ENCODE data around the gene PAX6.

GRCh38 chr11:31845331-31845730 lies 34.2 kb upstream of the PAX6 start:
- no peak for TF ChIP-seq POLR2A (IDR thresholded peaks at IDR 0.05)
- no peak for TF ChIP-seq CTCF (IDR thresholded peaks at IDR 0.05)
- no peak for TF ChIP-seq EP300 (IDR thresholded peaks at IDR 0.05)
